Lower leg skin (tissue), 3 donors: Measurements from ENCODE around the gene ASAP2.

Experiments
- CTCF ChIP-seq, 3 donors: fragments of 450-650 bp; IDR thresholded peaks; one replicate each; pipeline ENCODE4 v1.5.1; 2016; ENCODE audit warnings: antibody characterized with exemption in 3 of 3, mild to moderate bottlenecking in 3 of 3, moderate library complexity in 2 of 3
- POLR2A ChIP-seq, 2 donors: fragments of 450-650 bp; IDR thresholded peaks; one replicate each; pipeline ENCODE4 v1.6.1; 2016 to 2017; ENCODE audit warnings: antibody characterized with exemption in 2 of 2, mild to moderate bottlenecking in 1 of 2, moderate library complexity in 1 of 2

- no peak for TF ChIP-seq CTCF (IDR thresholded peaks at IDR 0.05)
- no peak for TF ChIP-seq POLR2A (IDR thresholded peaks at IDR 0.05)
Measured at GRCh38 chr2:9428965-9429577, 222.5 kb downstream of the ASAP2 start.
